Skeletal muscle satellite cell (primary cell): ENCODE measurements around the gene MTMR3.

Experiments
- H3K27me3 ChIP-seq: 2 replicates; pipeline ENCODE4 v1.7.0; 2013; ENCODE audit warnings: low read length; ENCODE audit not compliant: control insufficient read depth, insufficient read depth
- H3K36me3 ChIP-seq: 2 replicates; pipeline ENCODE4 v1.7.0; 2013; ENCODE audit warnings: mild to moderate bottlenecking, control low read depth, low read length; ENCODE audit not compliant: insufficient read depth
- H3K4me1 ChIP-seq: 2 replicates; pipeline ENCODE4 v1.7.0; 2013; ENCODE audit warnings: low read length; ENCODE audit not compliant: control insufficient read depth, insufficient read depth
- H3K4me2 ChIP-seq: 2 replicates; pipeline ENCODE4 v1.7.0; 2013; ENCODE audit warnings: mild to moderate bottlenecking, low read length
- H3K4me3 ChIP-seq: 2 replicates; pipeline ENCODE4 v1.7.0; 2013; ENCODE audit warnings: low read length
- H3K9ac ChIP-seq: 2 replicates; pipeline ENCODE4 v1.7.0; 2013; ENCODE audit warnings: mild to moderate bottlenecking, low read depth, low read length, moderate library complexity
- H3K9me3 ChIP-seq: replicated peaks from 2 replicates; pipeline ENCODE4 v1.7.0; 2013; ENCODE audit warnings: mild to moderate bottlenecking, control low read depth, low read length

MTMR3 gene

DNA sequence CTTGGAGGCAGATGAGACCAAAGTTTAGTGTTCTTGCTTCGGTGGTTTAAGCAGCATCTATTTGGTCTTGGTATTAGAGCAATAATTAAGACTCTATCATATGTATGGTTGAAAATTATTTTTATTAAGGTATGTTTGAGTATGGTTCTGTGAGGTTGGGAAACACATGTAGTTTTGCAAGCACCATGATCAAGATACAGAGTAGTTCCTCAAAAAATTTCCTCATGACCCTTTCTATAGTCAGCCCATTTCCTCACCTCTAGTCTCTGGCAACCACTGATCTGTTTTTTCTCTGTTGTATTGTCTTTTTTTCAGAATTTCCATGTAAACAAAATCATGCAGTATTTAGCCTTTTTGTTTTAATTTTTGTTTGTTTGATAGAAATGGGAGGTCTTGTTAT lies 18.4 kb downstream of the MTMR3 start:
- Histone ChIP-seq H3K36me3 (no peaks in the 10 kb centered on the region), H3K4me1 (no peaks in the 10 kb centered on the region)

DNA sequence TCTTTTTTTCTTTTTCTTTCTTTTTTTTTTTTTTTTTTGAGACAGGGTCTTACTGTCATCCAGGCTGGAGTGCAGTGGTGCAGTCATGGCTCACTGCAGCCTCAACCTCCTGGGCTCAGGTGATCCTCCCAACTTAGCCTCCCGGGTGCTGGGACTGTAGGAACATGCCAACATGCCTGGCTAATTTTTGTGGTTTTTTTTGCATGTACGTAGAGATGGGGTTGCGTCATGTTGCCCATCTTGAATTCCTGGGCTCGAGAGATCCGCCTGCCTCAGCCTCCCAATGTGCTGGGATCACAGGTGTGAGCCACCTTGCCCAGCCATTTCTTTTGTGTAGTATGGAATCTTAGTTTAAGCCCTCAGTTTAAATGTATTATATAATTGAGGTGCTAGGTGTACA lies 20.4 kb downstream of the MTMR3 start:
- no peak overlapping the region for H3K4me2 ChIP-seq
- peaks cover 11% of the 10 kb centered on the region for H3K4me1 ChIP-seq
- H3K27me3 ChIP-seq: no peaks in the 10 kb centered on the region
- no peaks in the 10 kb centered on the region for H3K9me3 ChIP-seq
- H3K36me3 ChIP-seq: no peaks in the 10 kb centered on the region
- H3K9ac ChIP-seq: no peak overlapping the region
- H3K4me3 ChIP-seq: no peak overlapping the region

More for the DNA sequence above, 18.4 kb downstream of the MTMR3 start:
- Histone ChIP-seq H3K4me3 (no peak overlapping the region), H3K27me3 (no peaks in the 10 kb centered on the region), H3K9me3 (no peaks in the 10 kb centered on the region), H3K9ac (no peak overlapping the region), H3K4me2 (no peak overlapping the region)

DNA sequence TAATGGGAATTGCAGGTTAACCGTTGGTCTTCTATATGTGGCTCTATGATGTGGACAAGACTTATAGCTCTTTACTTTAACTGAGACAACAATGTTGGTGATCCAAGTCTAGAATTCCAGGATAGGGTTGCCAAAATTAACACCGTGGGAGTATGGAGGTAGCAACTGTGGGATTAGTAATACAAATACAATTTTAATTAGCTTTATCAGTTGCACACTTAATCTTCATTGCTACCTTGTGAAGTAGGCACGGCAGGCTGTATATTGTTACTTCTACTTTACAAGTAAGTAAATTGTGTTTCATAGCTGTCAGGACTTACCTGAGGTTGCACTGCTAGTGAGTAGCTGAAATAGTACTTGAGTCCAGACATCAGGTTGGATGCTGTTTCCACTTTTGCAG lies 21.0 kb downstream of the MTMR3 start:
- peaks cover 13% of the 10 kb centered on the region for H3K4me1 ChIP-seq
- H3K4me3 ChIP-seq: no peak overlapping the region
- H3K27me3 ChIP-seq: no peaks in the 10 kb centered on the region

DNA sequence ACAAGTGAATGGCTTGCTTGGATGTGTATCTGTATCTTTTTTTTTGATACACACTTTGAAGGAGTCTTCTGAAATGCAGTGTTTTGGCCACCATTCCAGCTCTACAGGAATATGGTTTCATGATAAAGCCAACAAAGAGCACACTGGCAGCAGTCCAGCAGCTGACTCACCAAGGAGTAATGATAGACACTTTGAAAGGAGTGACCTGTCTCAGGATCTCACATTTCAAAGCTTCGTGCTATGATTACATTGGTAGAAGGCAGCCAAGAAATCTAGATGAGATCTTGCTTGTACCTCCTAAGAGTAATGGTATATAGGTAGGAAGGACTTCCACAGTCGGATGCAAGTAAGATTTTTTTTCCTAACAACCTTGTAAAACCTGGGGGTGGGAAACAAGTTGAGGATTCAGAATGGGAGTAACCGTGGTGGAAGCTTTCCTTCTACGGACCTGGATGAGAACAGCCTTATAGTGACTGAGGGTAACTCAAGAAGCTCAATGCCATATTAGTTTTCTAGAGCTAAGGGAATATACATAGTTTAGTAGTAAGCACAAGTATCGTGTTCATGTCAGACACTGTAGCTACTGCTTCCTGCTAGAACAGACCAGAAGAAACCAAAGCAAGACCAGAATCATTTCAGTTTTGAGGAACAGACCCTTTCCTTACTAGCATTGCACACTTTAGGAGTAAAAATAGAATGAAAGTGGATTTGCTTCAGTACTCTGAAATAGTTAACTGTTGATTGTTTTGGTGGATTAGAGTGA lies 25.0 kb downstream of the MTMR3 start:
- Histone ChIP-seq H3K9ac (no peak overlapping the region), H3K36me3 (no peaks in the 10 kb centered on the region), H3K9me3 (no peaks in the 10 kb centered on the region), H3K4me3 (no peak overlapping the region), H3K4me1 (peaks cover 24% of the 10 kb centered on the region), H3K27me3 (no peaks in the 10 kb centered on the region), H3K4me2 (peak overlapping the region; percentile 55)

More for the DNA sequence above, 21.0 kb downstream of the MTMR3 start:
- H3K36me3 ChIP-seq: no peaks in the 10 kb centered on the region
- H3K9me3 ChIP-seq: no peaks in the 10 kb centered on the region
- H3K4me2 ChIP-seq: no peak overlapping the region
- no peak overlapping the region for H3K9ac ChIP-seq

DNA sequence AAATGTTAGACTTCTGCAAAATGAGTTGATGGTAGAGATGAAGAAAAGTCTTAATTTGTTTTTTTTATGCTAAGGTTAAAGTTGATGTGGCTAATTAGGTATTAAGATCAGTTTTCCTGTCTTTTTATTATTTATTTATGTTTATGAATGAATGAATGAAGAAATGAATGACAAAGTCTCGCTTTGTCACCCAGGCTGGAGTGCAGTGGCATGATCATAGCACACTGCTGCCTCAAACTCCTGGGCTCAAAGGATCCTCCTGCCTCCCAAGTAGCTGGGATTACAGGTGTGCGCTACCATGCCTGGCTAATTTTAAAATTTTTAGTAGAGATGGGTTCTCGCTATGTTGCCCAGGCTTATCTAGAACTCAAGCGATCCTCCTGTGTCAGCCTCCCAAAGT lies 29.2 kb downstream of the MTMR3 start:
- H3K36me3 ChIP-seq: no peaks in the 10 kb centered on the region
- H3K9ac ChIP-seq: no peak overlapping the region
- H3K9me3 ChIP-seq: no peaks in the 10 kb centered on the region
- H3K4me3 ChIP-seq: no peak overlapping the region
- H3K4me1 ChIP-seq: peaks cover 50% of the 10 kb centered on the region
- H3K27me3 ChIP-seq: no peaks in the 10 kb centered on the region
- peak overlapping the region; percentile 47 for H3K4me2 ChIP-seq

DNA sequence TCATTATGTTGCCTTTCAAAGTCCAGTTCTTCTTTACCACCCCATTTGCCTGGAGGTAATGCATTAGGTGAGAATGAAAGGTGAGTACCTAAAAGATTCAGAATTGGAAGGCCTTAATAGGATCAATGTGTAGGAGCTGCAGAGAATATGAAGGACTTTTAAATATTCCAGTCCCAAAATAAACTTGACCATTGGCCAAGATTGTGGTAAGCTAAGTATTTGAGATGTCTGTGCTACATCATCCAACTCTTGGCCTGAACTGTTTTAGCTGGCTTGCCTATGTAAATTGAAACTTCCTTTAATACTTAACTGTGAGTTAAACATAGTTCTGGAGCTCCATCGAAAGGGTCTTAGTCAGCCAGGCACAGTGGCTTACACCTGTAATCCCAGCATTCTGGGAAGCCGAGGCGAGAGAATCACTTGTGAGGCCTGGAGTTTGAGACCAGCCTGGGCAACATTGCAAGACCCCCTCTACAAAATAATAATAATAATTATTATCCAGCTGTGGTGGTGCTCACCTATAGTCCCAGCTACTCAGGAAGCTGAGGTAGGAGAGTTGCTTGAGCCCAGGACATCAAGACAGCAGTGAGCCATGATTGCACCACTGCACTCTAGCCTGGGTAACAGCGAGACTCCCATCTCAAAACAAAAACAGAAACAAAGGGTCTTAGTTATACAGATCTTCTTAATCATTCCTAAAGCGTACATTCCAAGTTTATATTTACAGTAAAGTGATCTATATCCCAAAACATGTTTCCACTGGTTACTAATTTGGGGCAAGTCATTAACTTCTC lies 29.8 kb downstream of the MTMR3 start:
- H3K9me3 ChIP-seq: no peaks in the 10 kb centered on the region
- H3K9ac ChIP-seq: no peak overlapping the region
- H3K4me2 ChIP-seq: peak overlapping the region; percentile 47
- no peak overlapping the region for H3K4me3 ChIP-seq
- peaks cover 45% of the 10 kb centered on the region for H3K4me1 ChIP-seq
- no peaks in the 10 kb centered on the region for H3K36me3 ChIP-seq
- no peaks in the 10 kb centered on the region for H3K27me3 ChIP-seq

DNA sequence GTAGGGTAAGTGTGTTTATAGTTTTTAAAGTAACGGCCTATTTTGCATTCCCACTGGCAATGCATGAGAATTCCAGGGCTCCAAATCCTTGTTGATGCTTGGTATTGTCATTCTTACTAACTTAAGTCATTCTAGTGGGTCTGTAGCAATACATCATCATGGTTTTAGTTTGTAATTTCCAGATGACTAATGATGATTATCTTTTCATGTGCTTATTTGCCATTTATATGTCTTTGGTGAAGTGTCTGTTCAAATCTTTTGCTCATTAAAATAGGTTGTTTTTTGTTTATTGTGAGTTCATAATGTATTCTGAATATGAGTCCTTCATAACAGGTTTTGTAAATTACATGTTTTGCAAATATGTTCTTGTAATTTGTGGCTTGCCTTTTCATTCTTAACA lies 31.2 kb downstream of the MTMR3 start:
- no peaks in the 10 kb centered on the region for H3K9me3 ChIP-seq
- peaks cover 37% of the 10 kb centered on the region for H3K4me1 ChIP-seq
- no peaks in the 10 kb centered on the region for H3K27me3 ChIP-seq
- H3K4me3 ChIP-seq: no peak overlapping the region
- peak overlapping the region; percentile 36 for H3K9ac ChIP-seq
- H3K4me2 ChIP-seq: peak overlapping the region; percentile 39
- no peaks in the 10 kb centered on the region for H3K36me3 ChIP-seq

DNA sequence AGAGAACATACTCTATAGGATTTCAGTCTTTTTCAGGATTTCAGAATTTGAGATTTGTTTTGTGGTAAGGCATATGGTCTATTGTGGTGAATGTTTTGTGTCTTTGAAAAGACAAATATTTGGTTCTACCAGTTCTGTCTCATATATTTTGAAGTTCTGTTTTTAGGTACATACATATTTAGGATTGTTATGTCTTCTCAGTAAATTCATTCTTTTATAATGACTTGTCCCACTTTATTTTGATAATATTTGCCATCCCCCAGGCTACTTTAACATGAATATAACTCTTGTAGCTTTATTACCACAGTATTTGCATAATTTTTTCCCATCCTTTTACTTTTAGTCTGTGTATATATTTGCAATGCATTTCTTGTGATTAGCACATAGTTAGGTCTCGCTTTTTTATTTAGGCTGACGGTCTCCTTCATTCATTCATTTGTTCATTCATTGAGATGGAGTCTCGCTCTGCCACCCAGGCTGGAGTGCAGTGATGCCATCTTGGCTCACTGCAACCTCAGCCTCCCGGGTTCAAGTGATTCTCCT lies 32.1 kb downstream of the MTMR3 start:
- no peaks in the 10 kb centered on the region for H3K27me3 ChIP-seq
- H3K4me1 ChIP-seq: peaks cover 37% of the 10 kb centered on the region
- no peaks in the 10 kb centered on the region for H3K36me3 ChIP-seq
- H3K4me3 ChIP-seq: no peak overlapping the region
- H3K9me3 ChIP-seq: no peaks in the 10 kb centered on the region
- H3K4me2 ChIP-seq: peak overlapping the region; percentile 30
- peak overlapping the region; percentile 36 for H3K9ac ChIP-seq

DNA sequence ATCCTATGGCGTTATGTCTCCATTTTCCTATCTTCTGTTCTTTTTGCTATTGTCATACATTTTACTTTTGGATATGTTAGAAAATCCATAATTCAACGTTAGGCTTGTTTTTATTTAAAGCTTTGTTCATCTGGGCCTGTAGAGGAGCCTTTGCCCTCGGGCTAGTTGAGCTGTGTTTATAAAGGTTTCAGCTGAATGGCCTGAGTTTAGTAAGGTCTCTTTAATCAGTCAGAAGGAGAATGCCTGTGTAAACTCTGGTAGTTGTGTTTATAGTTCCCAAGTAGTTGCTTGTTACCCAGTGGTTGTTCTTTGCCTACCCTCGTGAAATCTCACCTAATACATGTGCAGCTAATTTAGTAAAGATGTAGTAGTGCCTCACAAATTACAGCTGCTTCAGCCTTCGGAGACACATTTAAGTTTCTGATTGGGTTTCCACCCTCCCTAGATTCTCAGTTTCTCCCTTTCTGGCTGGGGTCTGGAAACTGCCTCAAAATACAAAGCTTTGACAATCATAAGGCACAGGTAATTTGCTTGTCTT lies 33.1 kb downstream of the MTMR3 start:
- no peak overlapping the region for H3K9ac ChIP-seq
- H3K36me3 ChIP-seq: no peaks in the 10 kb centered on the region
- H3K4me3 ChIP-seq: no peak overlapping the region
- H3K27me3 ChIP-seq: no peaks in the 10 kb centered on the region
- peaks cover 39% of the 10 kb centered on the region for H3K4me1 ChIP-seq
- H3K4me2 ChIP-seq: no peak overlapping the region
- no peaks in the 10 kb centered on the region for H3K9me3 ChIP-seq

DNA sequence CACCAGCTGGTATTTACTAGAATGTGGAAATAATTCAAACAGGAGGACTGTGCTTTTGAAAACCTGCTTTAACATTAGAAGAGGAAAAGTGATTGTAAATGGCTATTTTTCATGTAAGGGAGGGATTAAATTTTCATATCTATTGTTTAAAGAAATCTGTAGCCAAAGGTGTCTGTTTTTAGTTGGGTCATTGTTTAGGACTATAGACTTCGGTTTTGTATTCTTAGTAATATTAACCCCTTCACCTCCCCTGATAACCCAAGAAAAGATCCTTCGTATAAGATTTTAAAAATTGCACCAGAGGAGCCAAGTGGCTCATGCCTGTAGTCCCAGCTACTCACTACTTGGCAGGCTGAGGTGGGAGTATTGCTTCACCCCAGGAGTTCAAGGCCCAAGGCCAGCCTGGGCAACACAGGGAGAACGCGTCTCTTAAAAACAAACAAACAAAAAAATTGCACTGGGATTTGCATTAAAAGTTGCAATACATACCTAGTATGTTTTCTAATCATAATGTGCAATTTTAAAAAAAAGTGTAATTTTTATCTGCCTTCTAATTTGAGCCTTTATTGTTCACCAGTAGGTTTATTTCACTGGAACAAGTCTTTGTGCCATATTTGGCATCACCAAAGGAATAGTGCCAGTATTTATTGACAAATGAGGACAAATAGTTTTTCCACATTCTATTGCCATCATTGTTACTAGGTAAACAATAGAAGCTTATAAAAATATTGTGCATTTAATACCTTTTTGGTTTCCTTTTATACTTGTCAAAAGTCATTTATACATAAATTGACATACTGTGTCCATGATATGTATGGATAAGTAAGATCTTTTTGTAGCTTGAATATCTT lies 34.3 kb downstream of the MTMR3 start:
- Histone ChIP-seq H3K4me1 (peaks cover 34% of the 10 kb centered on the region), H3K4me2 (no peak overlapping the region), H3K36me3 (no peaks in the 10 kb centered on the region), H3K9ac (no peak overlapping the region), H3K9me3 (no peaks in the 10 kb centered on the region), H3K4me3 (no peak overlapping the region), H3K27me3 (no peaks in the 10 kb centered on the region)

DNA sequence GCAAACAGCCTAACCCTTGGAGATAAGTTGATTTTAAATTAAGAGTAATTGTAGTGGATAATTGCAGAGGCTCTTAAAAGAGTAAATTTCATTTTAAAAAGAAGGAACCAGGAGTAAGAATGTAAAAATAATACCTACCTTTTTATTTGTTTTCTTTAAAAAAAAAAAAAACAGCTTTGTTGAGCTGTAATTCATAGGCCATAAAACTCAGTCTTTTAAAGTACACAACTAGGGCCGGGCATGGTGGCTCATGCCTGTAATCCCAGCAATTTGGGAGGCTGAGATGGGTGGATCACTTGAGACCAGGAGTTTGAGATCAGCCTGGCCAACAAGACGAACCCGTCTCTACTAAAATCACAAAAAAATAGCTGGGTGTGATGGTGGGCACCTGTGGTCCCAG lies 42.4 kb downstream of the MTMR3 start:
- H3K4me3 ChIP-seq: no peak overlapping the region
- H3K9me3 ChIP-seq: no peaks in the 10 kb centered on the region
- no peak overlapping the region for H3K9ac ChIP-seq
- no peaks in the 10 kb centered on the region for H3K36me3 ChIP-seq
- H3K4me2 ChIP-seq: no peak overlapping the region
- H3K4me1 ChIP-seq: peaks cover 2% of the 10 kb centered on the region
- no peaks in the 10 kb centered on the region for H3K27me3 ChIP-seq
